SK-N-SH (cell line): ENCODE results near the gene DHRS12.

Experiments
- SIN3A ChIP-seq: IDR thresholded peaks from 2 replicates; pipeline ENCODE4 v1.6.1; 2012; ENCODE audit warnings: low read depth, mild to moderate bottlenecking, low read length, moderate library complexity, borderline replicate concordance
- TCF12 ChIP-seq: IDR thresholded peaks from 2 replicates; pipeline ENCODE4 v1.4.0; 2012
- TF ChIP-seq, protein P1 (sequence below): fragments of 150-350 bp; IDR thresholded peaks from 2 replicates; pipeline ENCODE4 v1.6.1; 2017; ENCODE audit warnings: antibody characterized with exemption, low read length, low read depth, borderline replicate concordance

DNA sequence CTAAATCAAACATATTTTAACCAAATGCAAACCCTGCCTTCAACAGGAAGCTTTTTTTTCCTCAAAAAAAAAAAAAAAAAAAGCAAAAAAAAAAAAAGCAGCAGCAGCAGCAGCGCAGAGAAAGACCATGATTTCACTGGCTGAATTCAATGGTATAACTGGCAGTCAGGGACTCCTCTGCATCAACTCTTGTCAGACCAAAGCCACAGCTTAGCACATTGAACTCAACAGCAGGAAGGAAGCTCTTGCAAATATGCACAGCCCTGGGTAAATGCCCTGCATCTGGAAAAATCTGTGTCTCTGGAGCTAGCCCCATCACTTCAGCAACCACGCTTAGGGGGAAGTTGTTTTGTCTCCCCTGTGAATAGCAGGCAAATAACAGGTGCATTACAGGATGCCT lies 17.6 kb upstream of the DHRS12 start:
- TF ChIP-seq, protein P1, sequence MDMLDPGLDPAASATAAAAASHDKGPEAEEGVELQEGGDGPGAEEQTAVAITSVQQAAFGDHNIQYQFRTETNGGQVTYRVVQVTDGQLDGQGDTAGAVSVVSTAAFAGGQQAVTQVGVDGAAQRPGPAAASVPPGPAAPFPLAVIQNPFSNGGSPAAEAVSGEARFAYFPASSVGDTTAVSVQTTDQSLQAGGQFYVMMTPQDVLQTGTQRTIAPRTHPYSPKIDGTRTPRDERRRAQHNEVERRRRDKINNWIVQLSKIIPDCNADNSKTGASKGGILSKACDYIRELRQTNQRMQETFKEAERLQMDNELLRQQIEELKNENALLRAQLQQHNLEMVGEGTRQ: no peak
- TF ChIP-seq SIN3A (no peak), TCF12 (no peak)
